Measurements from ENCODE around the gene RMRP. TPM values are rescaled to one million over a fixed set of nuclear protein-coding genes. Genes with fewer than 3 reads are reported as not detected.

Gene RMRP
- total and polyA plus RNA-seq, 2 donors = 13.0 to 22,838 TPM

DNA sequence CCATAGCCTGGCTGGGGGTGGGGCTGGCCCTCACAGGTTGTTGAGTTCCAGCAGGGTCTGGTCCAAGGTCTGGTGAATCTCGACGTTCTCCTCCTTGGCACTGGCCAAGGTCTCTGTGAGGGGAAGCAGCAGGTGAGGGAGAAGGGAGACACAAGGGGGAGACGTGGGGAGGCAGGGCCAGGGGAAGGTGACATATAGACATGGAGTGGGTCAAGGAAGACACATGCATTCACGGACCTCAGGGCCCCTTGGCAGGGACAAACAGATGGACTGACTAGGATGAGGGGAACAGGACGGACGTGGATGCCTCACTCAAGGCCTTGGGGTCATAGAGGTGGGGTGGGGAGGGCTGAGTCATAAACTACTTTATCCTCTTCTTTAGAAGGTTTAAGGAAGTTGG lies 24.2 kb upstream of the RMRP start:
- DNase-seq (ENCODE audit: low read depth in 6 of 9, low spot score in 9 of 9) = no peak
- Histone ChIP-seq H3K27me3 (ENCODE audit: control insufficient read depth in 2 of 2, insufficient read depth in 1 of 2, low read length in 1 of 2) (no peaks in the 10 kb centered on the region), H3K9me3 (ENCODE audit: control insufficient read depth in 2 of 2, insufficient read depth in 1 of 2, low read length in 1 of 2) (no peaks in the 10 kb centered on the region), H3K27ac (ENCODE audit: low read depth in 1 of 2, low read length in 1 of 2) (no peak overlapping the region), H3K4me3 (ENCODE audit: low read length in 2 of 2) (no peak overlapping the region), H3K4me1 (ENCODE audit: control insufficient read depth in 2 of 2, insufficient read depth in 2 of 2, low read length in 2 of 2) (peaks cover 0 to 10% of the 10 kb centered on the region in 2 donors), H3K36me3 (ENCODE audit: control insufficient read depth in 2 of 2, insufficient read depth in 2 of 2, low read length in 1 of 2) (peaks cover 0 to 2% of the 10 kb centered on the region in 2 donors)
- 96% methylated on average over 6 of the region's 6 CpGs for WGBS

DNA sequence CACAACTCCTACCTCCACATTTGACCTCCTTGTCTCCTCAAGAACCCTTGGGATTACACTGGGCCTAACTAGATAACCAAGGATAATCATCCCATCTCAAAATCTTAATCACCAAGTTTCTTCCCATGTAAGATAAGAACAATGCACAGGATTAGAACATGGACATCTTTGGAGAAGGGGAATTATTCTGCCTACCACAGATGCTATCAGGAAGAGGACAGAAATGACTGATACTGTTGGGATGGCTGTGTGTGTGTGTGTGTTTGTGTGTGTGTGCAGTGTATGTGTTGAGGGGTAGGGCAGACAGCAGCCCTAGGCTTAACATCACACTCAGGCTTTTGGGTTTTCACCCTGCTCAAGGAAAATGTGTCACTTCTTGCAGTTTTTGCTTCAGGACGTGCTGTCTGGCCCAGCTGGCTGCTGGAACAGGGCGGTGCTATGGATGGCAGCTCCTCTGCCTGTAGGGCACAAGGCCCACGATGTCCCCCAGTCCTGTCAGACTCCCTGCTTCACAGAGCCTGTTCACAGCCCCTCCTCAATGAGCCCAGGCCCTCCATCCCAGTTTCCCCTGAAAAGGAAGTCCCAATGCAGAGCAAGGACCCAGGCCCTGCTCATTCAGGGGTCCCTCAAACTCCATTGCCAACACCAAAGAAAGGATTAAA lies 23.7 kb upstream of the RMRP start:
- Histone ChIP-seq H3K27me3 (ENCODE audit: control insufficient read depth in 2 of 2, insufficient read depth in 1 of 2, low read length in 1 of 2) (no peaks in the 10 kb centered on the region), H3K4me3 (ENCODE audit: low read length in 2 of 2) (no peak overlapping the region), H3K9me3 (ENCODE audit: control insufficient read depth in 2 of 2, insufficient read depth in 1 of 2, low read length in 1 of 2) (no peaks in the 10 kb centered on the region), H3K36me3 (ENCODE audit: control insufficient read depth in 2 of 2, insufficient read depth in 2 of 2, low read length in 1 of 2) (peaks cover 0 to 2% of the 10 kb centered on the region in 2 donors), H3K27ac (ENCODE audit: low read depth in 1 of 2, low read length in 1 of 2) (no peak overlapping the region), H3K4me1 (ENCODE audit: control insufficient read depth in 2 of 2, insufficient read depth in 2 of 2, low read length in 2 of 2) (peaks cover 0 to 6% of the 10 kb centered on the region in 2 donors)
- no peak for DNase-seq (ENCODE audit: low read depth in 6 of 9, low spot score in 9 of 9)
- WGBS = 90% methylated on average over 3 of the region's 3 CpGs

DNA sequence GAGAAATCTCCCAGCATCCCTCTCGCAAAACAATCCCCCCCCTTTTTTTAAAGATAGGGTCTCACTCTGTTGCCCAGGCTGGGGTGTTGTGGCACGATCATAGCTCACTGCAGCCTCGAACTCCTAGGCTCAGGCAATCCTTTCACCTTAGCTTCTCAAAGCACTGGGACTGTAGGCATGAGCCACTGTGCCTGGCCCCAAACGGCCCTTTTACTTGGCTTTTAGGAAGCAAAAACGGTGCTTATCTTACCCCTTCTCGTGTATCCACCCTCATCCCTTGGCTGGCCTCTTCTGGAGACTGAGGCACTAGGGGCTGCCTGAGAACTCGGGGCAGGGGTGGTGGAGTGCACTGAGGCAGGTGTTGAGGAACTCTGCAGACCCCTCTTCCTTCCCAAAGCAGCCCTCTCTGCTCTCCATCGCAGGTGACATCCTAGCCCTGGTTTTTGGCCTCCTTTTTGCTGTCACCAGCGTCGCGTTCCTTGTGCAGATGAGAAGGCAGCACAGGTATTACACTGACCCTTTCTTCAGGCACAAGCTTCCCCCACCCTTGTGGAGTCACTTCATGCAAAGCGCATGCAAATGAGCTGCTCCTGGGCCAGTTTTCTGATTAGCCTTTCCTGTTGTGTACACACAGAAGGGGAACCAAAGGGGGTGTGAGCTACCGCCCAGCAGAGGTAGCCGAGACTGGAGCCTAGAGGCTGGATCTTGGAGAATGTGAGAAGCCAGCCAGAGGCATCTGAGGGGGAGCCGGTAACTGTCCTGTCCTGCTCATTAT lies 22.7 kb upstream of the RMRP start:
- no peaks in the 10 kb centered on the region for H3K9me3 ChIP-seq (ENCODE audit: control insufficient read depth in 2 of 2, insufficient read depth in 1 of 2, low read length in 1 of 2)
- H3K4me1 ChIP-seq (ENCODE audit: control insufficient read depth in 2 of 2, insufficient read depth in 2 of 2, low read length in 2 of 2) = peaks cover 0 to 10% of the 10 kb centered on the region in 2 donors
- H3K4me3 ChIP-seq (ENCODE audit: low read length in 2 of 2) = no peak overlapping the region
- no peak overlapping the region for H3K27ac ChIP-seq (ENCODE audit: low read depth in 1 of 2, low read length in 1 of 2)
- 89% methylated on average over 15 of the region's 15 CpGs for WGBS
- DNase-seq (ENCODE audit: low read depth in 6 of 9, low spot score in 9 of 9) = no peak
- peaks cover 0 to 2% of the 10 kb centered on the region in 2 donors for H3K36me3 ChIP-seq (ENCODE audit: control insufficient read depth in 2 of 2, insufficient read depth in 2 of 2, low read length in 1 of 2)
- H3K27me3 ChIP-seq (ENCODE audit: control insufficient read depth in 2 of 2, insufficient read depth in 1 of 2, low read length in 1 of 2) = peaks cover 0 to 6% of the 10 kb centered on the region in 2 donors

DNA sequence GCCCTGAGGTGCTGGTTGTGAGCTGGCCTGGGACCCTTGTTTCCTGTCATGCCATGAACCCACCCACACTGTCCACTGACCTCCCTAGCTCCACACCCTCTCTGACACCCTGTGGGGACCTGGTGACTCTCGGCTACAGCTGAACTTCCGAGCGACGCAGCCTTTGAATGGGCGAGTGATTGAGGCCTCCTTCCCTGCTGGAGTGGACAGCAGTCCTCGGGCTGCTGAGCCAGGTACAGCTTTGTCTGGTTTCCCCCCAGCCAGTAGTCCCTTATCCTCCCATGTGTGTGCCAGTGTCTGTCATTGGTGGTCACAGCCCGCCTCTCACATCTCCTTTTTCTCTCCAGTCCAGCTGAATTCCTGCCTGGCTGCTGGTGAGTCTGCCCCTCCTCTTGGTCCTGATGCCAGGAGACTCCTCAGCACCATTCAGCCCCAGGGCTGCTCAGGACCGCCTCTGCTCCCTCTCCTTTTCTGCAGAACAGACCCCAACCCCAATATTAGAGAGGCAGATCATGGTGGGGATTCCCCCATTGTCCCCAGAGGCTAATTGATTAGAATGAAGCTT lies 22.0 kb upstream of the RMRP start:
- peaks cover 0 to 1% of the 10 kb centered on the region in 2 donors for H3K36me3 ChIP-seq (ENCODE audit: control insufficient read depth in 2 of 2, insufficient read depth in 2 of 2, low read length in 1 of 2)
- H3K27me3 ChIP-seq (ENCODE audit: control insufficient read depth in 2 of 2, insufficient read depth in 1 of 2, low read length in 1 of 2) = peaks cover 0 to 10% of the 10 kb centered on the region in 2 donors
- H3K27ac ChIP-seq (ENCODE audit: low read depth in 1 of 2, low read length in 1 of 2) = no peak overlapping the region
- DNase-seq (ENCODE audit: low read depth in 6 of 9, low spot score in 9 of 9) = no peak
- peaks cover 0 to 16% of the 10 kb centered on the region in 2 donors for H3K4me1 ChIP-seq (ENCODE audit: control insufficient read depth in 2 of 2, insufficient read depth in 2 of 2, low read length in 2 of 2)
- 96% methylated on average over 8 of the region's 8 CpGs for WGBS
- no peaks in the 10 kb centered on the region for H3K9me3 ChIP-seq (ENCODE audit: control insufficient read depth in 2 of 2, insufficient read depth in 1 of 2, low read length in 1 of 2)
- no peak overlapping the region for H3K4me3 ChIP-seq (ENCODE audit: low read length in 2 of 2)

DNA sequence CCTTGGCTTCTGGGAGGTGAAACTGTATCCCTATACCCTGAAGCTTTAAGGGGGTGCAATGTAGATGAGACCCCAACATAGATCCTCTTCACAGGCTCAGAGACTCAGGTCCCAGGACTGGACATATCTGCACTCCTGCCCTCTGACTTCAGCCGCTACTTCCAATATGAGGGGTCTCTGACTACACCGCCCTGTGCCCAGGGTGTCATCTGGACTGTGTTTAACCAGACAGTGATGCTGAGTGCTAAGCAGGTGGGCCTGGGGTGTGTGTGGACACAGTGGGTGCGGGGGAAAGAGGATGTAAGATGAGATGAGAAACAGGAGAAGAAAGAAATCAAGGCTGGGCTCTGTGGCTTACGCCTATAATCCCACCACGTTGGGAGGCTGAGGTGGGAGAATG lies 21.3 kb upstream of the RMRP start:
- Histone ChIP-seq H3K36me3 (ENCODE audit: control insufficient read depth in 2 of 2, insufficient read depth in 2 of 2, low read length in 1 of 2) (no peaks in the 10 kb centered on the region), H3K4me3 (ENCODE audit: low read length in 2 of 2) (no peak overlapping the region), H3K27me3 (ENCODE audit: control insufficient read depth in 2 of 2, insufficient read depth in 1 of 2, low read length in 1 of 2) (peaks cover 0 to 10% of the 10 kb centered on the region in 2 donors), H3K9me3 (ENCODE audit: control insufficient read depth in 2 of 2, insufficient read depth in 1 of 2, low read length in 1 of 2) (no peaks in the 10 kb centered on the region), H3K27ac (ENCODE audit: low read depth in 1 of 2, low read length in 1 of 2) (no peak overlapping the region), H3K4me1 (ENCODE audit: control insufficient read depth in 2 of 2, insufficient read depth in 2 of 2, low read length in 2 of 2) (peaks cover 0 to 18% of the 10 kb centered on the region in 2 donors)
- no peak for DNase-seq (ENCODE audit: low read depth in 6 of 9, low spot score in 9 of 9)
- WGBS = 96% methylated on average over 5 of the region's 5 CpGs

DNA sequence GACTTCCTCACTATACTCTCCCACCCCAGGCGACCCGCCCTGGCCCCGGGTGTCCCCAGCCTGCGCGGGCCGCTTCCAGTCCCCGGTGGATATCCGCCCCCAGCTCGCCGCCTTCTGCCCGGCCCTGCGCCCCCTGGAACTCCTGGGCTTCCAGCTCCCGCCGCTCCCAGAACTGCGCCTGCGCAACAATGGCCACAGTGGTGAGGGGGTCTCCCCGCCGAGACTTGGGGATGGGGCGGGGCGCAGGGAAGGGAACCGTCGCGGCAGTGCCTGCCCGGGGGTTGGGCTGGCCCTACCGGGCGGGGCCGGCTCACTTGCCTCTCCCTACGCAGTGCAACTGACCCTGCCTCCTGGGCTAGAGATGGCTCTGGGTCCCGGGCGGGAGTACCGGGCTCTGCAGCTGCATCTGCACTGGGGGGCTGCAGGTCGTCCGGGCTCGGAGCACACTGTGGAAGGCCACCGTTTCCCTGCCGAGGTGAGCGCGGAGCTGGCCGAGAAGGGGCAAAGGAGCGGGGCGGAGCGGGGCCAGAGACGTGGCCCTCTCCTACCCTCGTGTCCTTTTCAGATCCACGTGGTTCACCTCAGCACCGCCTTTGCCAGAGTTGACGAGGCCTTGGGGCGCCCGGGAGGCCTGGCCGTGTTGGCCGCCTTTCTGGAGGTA lies 18.0 kb upstream of the RMRP start:
- peaks cover 0 to 24% of the 10 kb centered on the region in 2 donors for H3K4me1 ChIP-seq (ENCODE audit: control insufficient read depth in 2 of 2, insufficient read depth in 2 of 2, low read length in 2 of 2)
- DNase-seq (ENCODE audit: low read depth in 6 of 9, low spot score in 9 of 9) = peak in 2 of 9 donors; percentile 39 to 54
- no peak overlapping the region for H3K27ac ChIP-seq (ENCODE audit: low read depth in 1 of 2, low read length in 1 of 2)
- 17% methylated on average over 51 of the region's 51 CpGs for WGBS
- no peaks in the 10 kb centered on the region for H3K9me3 ChIP-seq (ENCODE audit: control insufficient read depth in 2 of 2, insufficient read depth in 1 of 2, low read length in 1 of 2)
- H3K27me3 ChIP-seq (ENCODE audit: control insufficient read depth in 2 of 2, insufficient read depth in 1 of 2, low read length in 1 of 2) = peaks cover 0 to 15% of the 10 kb centered on the region in 2 donors
- no peaks in the 10 kb centered on the region for H3K36me3 ChIP-seq (ENCODE audit: control insufficient read depth in 2 of 2, insufficient read depth in 2 of 2, low read length in 1 of 2)
- peak overlapping the region; percentile 48 to 56 for H3K4me3 ChIP-seq (ENCODE audit: low read length in 2 of 2)

DNA sequence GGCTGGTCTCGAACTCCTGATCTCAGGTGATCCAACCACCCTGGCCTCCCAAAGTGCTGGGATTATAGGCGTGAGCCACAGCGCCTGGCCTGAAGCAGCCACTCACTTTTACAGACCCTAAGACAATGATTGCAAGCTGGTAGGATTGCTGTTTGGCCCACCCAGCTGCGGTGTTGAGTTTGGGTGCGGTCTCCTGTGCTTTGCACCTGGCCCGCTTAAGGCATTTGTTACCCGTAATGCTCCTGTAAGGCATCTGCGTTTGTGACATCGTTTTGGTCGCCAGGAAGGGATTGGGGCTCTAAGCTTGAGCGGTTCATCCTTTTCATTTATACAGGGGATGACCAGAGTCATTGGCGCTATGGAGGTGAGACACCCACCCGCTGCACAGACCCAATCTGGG lies 17.4 kb upstream of the RMRP start:
- DNase-seq (ENCODE audit: low read depth in 6 of 9, low spot score in 9 of 9) = peak in 2 of 9 donors; percentile 40 to 64
- Histone ChIP-seq H3K4me3 (ENCODE audit: low read length in 2 of 2) (peak overlapping the region; percentile 48 to 56), H3K36me3 (ENCODE audit: control insufficient read depth in 2 of 2, insufficient read depth in 2 of 2, low read length in 1 of 2) (no peaks in the 10 kb centered on the region), H3K9me3 (ENCODE audit: control insufficient read depth in 2 of 2, insufficient read depth in 1 of 2, low read length in 1 of 2) (no peaks in the 10 kb centered on the region), H3K4me1 (ENCODE audit: control insufficient read depth in 2 of 2, insufficient read depth in 2 of 2, low read length in 2 of 2) (peaks cover 0 to 24% of the 10 kb centered on the region in 2 donors), H3K27ac (ENCODE audit: low read depth in 1 of 2, low read length in 1 of 2) (peak overlapping the region in 1 of 2 donors; percentile 5), H3K27me3 (ENCODE audit: control insufficient read depth in 2 of 2, insufficient read depth in 1 of 2, low read length in 1 of 2) (peaks cover 0 to 15% of the 10 kb centered on the region in 2 donors)
- 53% methylated on average over 13 of the region's 13 CpGs for WGBS

DNA sequence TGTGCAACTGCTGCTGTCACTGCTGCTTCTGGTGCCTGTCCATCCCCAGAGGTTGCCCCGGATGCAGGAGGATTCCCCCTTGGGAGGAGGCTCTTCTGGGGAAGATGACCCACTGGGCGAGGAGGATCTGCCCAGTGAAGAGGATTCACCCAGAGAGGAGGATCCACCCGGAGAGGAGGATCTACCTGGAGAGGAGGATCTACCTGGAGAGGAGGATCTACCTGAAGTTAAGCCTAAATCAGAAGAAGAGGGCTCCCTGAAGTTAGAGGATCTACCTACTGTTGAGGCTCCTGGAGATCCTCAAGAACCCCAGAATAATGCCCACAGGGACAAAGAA lies 16.2 kb upstream of the RMRP start:
- peaks cover 0 to 15% of the 10 kb centered on the region in 2 donors for H3K27me3 ChIP-seq (ENCODE audit: control insufficient read depth in 2 of 2, insufficient read depth in 1 of 2, low read length in 1 of 2)
- no peaks in the 10 kb centered on the region for H3K36me3 ChIP-seq (ENCODE audit: control insufficient read depth in 2 of 2, insufficient read depth in 2 of 2, low read length in 1 of 2)
- WGBS = 96% methylated on average over 3 of the region's 3 CpGs
- H3K9me3 ChIP-seq (ENCODE audit: control insufficient read depth in 2 of 2, insufficient read depth in 1 of 2, low read length in 1 of 2) = no peaks in the 10 kb centered on the region
- no peak overlapping the region for H3K27ac ChIP-seq (ENCODE audit: low read depth in 1 of 2, low read length in 1 of 2)
- peaks cover 0 to 24% of the 10 kb centered on the region in 2 donors for H3K4me1 ChIP-seq (ENCODE audit: control insufficient read depth in 2 of 2, insufficient read depth in 2 of 2, low read length in 2 of 2)
- no peak for DNase-seq (ENCODE audit: low read depth in 6 of 9, low spot score in 9 of 9)
- H3K4me3 ChIP-seq (ENCODE audit: low read length in 2 of 2) = no peak overlapping the region
